B cell (primary cell): ENCODE results near the gene CPT1A. TPM values are rescaled to one million over a fixed set of nuclear protein-coding genes. Genes with fewer than 3 reads are reported as not detected.
A peak's percentile ranks its signal among the peaks of the same experiment; 100 is the strongest.

Experiments used
- ATAC-seq: fragments of 200-7000 bp; cut with Tn5 transposase; one replicate; pipeline ENCODE4 v1.10.0; 2021; ENCODE audit warnings: low read depth, mild to moderate bottlenecking, moderate number of reproducible peaks, moderate library complexity
- CTCF ChIA-PET: fragments of 350-600 bp; sonication (Branson Sonifier 250); formaldehyde crosslinking; loops from one replicate; lab custom pipeline; 2021; ENCODE audit warnings: antibody characterized with exemption, inconsistent platforms; lab: Charles Lee
- POLR2A ChIA-PET: fragments of 350-600 bp; sonication (Branson Sonifier 250); formaldehyde crosslinking; loops from one replicate; lab custom pipeline; 2021; ENCODE audit warnings: antibody characterized with exemption; lab: Charles Lee
- DNase-seq: peaks from one replicate; pipeline ENCODE4 v3.0.0; 2013
- H2AFZ ChIP-seq: 2 replicates; pipeline ENCODE4 v1.6.1; 2012; ENCODE audit warnings: mild to moderate bottlenecking, low read depth, low read length; ENCODE audit not compliant: insufficient read depth, poor library complexity, severe bottlenecking
- H3K27ac ChIP-seq, 2 donors: 1 replicate in 1 of 2; 2 replicates in 1 of 2; pipeline ENCODE4 v1.5.1; 2012 to 2013; ENCODE audit warnings: low read length in 2 of 2, mild to moderate bottlenecking in 2 of 2, moderate library complexity in 1 of 2
- H3K27me3 ChIP-seq, 4 experiments: fragments of 200-600 bp in 1 of 4; sonication (generic) in 1 of 4; replicated peaks in 1 of 4; 1 replicate in 2 of 4; 2 replicates in 2 of 4; pipeline versions ENCODE4 v1.6.1 to v1.7.0; 2013 to 2016; ENCODE audit warnings: low read length in 3 of 4, mild to moderate bottlenecking in 2 of 4, mixed read lengths in 1 of 4, moderate library complexity in 1 of 4; ENCODE audit not compliant: insufficient read depth in 4 of 4, control insufficient read depth in 3 of 4; ENCODE audit errors: control extremely low read depth in 1 of 4
- H3K36me3 ChIP-seq, 2 experiments: replicated peaks in 1 of 2; 1 replicate in 1 of 2; 2 replicates in 1 of 2; pipeline versions ENCODE4 v1.6.1 to v1.7.1; 2013; ENCODE audit warnings: low read length in 1 of 2; ENCODE audit not compliant: insufficient read depth in 2 of 2, control insufficient read depth in 1 of 2; ENCODE audit errors: control extremely low read depth in 1 of 2, extremely low read depth in 1 of 2
- H3K4me1 ChIP-seq, 2 donors: fragments of 200-600 bp in 1 of 2; sonication (generic) in 1 of 2; 1 replicate in 1 of 2; 2 replicates in 1 of 2; pipeline versions ENCODE4 v1.5.1 to v1.6.1; 2013 to 2017; ENCODE audit warnings: low read length in 2 of 2; ENCODE audit not compliant: control insufficient read depth in 2 of 2, insufficient read depth in 2 of 2
- H3K4me2 ChIP-seq: replicated peaks from 2 replicates; pipeline ENCODE3; 2012; ENCODE audit warnings: mild to moderate bottlenecking, low read depth, low read length; ENCODE audit not compliant: poor library complexity, severe bottlenecking
- H3K4me3 ChIP-seq, 5 experiments: fragments of 200-600 bp in 1 of 5; sonication (generic) in 1 of 5; 1 replicate in 3 of 5; 2 replicates in 2 of 5; pipeline versions ENCODE4 v1.5.1 to v1.7.0; 2011 to 2016; ENCODE audit warnings: low read length in 4 of 5, mild to moderate bottlenecking in 4 of 5, low read depth in 2 of 5, control low read depth in 1 of 5, moderate library complexity in 1 of 5; ENCODE audit not compliant: insufficient read depth in 1 of 5; ENCODE audit errors: control extremely low read depth in 1 of 5, extremely low read depth in 1 of 5
- H3K79me2 ChIP-seq: fragments of 200-600 bp; sonication (generic); one replicate; pipeline ENCODE4 v1.6.0; 2016; ENCODE audit warnings: low read length; ENCODE audit not compliant: control insufficient read depth, insufficient read depth
- H3K9ac ChIP-seq: fragments of 200-600 bp; sonication (generic); 2 replicates; pipeline ENCODE4 v1.6.1; 2017; ENCODE audit warnings: mild to moderate bottlenecking, low read length, moderate library complexity
- H3K9me3 ChIP-seq, 3 donors: one replicate each; pipeline versions ENCODE4 v1.6.1 to v1.7.1; 2013; ENCODE audit warnings: low read length in 2 of 3; ENCODE audit not compliant: control insufficient read depth in 2 of 3, insufficient read depth in 1 of 3; ENCODE audit errors: control extremely low read depth in 1 of 3
- H4K20me1 ChIP-seq: 2 replicates; pipeline ENCODE4 v1.6.0; 2012; ENCODE audit warnings: mild to moderate bottlenecking, low read length; ENCODE audit not compliant: insufficient read depth, control insufficient read depth, poor library complexity, severe bottlenecking
- H3K27ac Mint-ChIP-seq: one replicate; pipeline ENCODE4 v1.8.0; 2021; ENCODE audit warnings: mixed read lengths
- H3K27me3 Mint-ChIP-seq: one replicate; pipeline ENCODE4 v1.8.0; 2021; ENCODE audit warnings: mixed read lengths
- H3K4me1 Mint-ChIP-seq: one replicate; pipeline ENCODE4 v1.8.0; 2021; ENCODE audit warnings: mixed read lengths
- H3K4me3 Mint-ChIP-seq: one replicate; pipeline ENCODE4 v1.8.0; 2021; ENCODE audit warnings: mixed read lengths
- H3K9me3 Mint-ChIP-seq: one replicate; pipeline ENCODE4 v1.8.0; 2022; ENCODE audit warnings: mixed read lengths; ENCODE audit not compliant: insufficient read depth
- EZH2 ChIP-seq: IDR thresholded peaks from 2 replicates; pipeline ENCODE4 v1.6.1; 2012; ENCODE audit warnings: borderline replicate concordance, low read depth, mild to moderate bottlenecking, moderate library complexity, low read length; ENCODE audit not compliant: insufficient read depth, poor library complexity, severe bottlenecking
- WGBS: methylation state at CpG from one replicate; pipeline ENCODE4 v1.1.5; 2013; ENCODE audit warnings: missing lambda C conversion rate; ENCODE audit not compliant: insufficient coverage; 5-methylcytosine and 5-hydroxymethylcytosine counted together
- intact Hi-C: fragments of 100-400 bp; cut with micrococcal nuclease; formaldehyde crosslinking; loops from one replicate; pipeline ENCODE4 v1.10.0; 2022
- polyA plus RNA-seq: library from polyadenylated mRNA; depleted of rRNA; stranded (reverse); fragments of >200 nt; gene quantifications from 2 replicates; pipeline ENCODE4 v1.2.3, GENCODE V29; 2012
- total RNA-seq, 2 donors: library from RNA; stranded (reverse); fragments of 120-200 nt in 1 of 2; gene quantifications; 1 replicate in 1 of 2; 2 replicates in 1 of 2; pipeline versions ENCODE4 v1.2.3 to v1.2.4, GENCODE V29; 2013 to 2022
- TF ChIP-seq, protein P1 (sequence below): fragments of 200-600 bp; IDR thresholded peaks from one replicate; pipeline ENCODE4 v1.8.0; 2022; ENCODE audit warnings: antibody characterized with exemption, mild to moderate bottlenecking

The CPT1A gene
- total and polyA plus RNA-seq, 2 donors (not counting 1 experiment from before 2014, with no cell fraction given), result 15.6 to 40.8 TPM

DNA sequence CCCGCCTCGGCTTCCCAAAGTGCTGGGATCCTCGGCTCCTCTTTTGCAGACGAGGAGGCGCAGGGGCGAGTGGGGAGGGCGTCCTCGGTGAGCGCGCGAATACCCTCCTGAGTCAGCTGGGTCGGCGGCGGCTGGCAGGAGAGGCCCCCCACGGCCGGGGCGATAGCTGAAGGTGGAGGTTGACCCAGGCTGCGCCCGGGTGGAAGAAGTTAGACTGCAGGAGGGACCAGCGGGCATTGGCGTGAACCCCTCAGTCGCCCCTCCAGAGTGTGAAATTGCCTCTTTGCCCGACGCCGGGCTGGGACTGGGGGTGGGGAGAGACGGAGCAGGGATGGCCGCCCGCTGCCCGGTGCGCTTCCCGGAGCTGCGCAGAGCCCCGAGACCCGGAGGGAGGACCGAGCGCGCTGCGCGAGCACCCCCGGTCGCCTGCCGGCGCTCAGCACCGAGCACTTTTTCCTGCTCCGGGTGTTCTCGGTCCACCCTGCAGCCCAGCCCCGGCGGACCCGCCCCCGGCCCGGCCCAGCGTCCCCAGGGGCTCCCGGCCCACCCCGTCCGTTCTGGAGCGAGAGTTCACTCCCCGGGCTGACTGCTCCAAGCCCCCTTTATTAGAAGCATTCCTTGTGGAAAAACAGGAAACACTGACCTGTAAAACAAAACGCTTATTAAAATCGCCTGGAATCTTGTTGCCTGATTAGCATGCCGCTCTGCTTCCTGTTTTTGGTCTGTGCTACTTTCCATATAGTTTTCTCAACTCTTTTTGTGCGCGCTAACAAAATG is 13.7 kb upstream of the CPT1A start:
- intact Hi-C loops, result no loop called here
- peaks cover 24% of the 10 kb centered on the region for H3K27me3 Mint-ChIP-seq
- TF ChIP-seq, protein P1, sequence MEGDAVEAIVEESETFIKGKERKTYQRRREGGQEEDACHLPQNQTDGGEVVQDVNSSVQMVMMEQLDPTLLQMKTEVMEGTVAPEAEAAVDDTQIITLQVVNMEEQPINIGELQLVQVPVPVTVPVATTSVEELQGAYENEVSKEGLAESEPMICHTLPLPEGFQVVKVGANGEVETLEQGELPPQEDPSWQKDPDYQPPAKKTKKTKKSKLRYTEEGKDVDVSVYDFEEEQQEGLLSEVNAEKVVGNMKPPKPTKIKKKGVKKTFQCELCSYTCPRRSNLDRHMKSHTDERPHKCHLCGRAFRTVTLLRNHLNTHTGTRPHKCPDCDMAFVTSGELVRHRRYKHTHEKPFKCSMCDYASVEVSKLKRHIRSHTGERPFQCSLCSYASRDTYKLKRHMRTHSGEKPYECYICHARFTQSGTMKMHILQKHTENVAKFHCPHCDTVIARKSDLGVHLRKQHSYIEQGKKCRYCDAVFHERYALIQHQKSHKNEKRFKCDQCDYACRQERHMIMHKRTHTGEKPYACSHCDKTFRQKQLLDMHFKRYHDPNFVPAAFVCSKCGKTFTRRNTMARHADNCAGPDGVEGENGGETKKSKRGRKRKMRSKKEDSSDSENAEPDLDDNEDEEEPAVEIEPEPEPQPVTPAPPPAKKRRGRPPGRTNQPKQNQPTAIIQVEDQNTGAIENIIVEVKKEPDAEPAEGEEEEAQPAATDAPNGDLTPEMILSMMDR, result no peak
- no peak for TF ChIP-seq EZH2
- WGBS, result 2% methylated on average over 58 of the region's 62 CpGs
- peak overlapping the region; percentile 84 for H3K4me3 Mint-ChIP-seq
- Histone ChIP-seq H3K27ac (no peak overlapping the region), H3K79me2 (no peaks in the 10 kb centered on the region), H3K27me3 (peaks cover 0 to 25% (median 15%) of the 10 kb centered on the region in 4 experiments), H4K20me1 (no peaks in the 10 kb centered on the region), H3K9me3 (peaks cover 0 to 4% (median 0%) of the 10 kb centered on the region in 3 donors), H3K9ac (peak overlapping the region; percentile 63), H3K4me3 (peak overlapping the region; percentile 42 to 70 (median 55)), H2AFZ (peak overlapping the region; percentile 76), H3K4me2 (peak overlapping the region; percentile 82), H3K36me3 (no peaks in the 10 kb centered on the region), H3K4me1 (peaks cover 13% of the 10 kb centered on the region in 2 donors)
- peak; percentile 56 for DNase-seq
- peaks cover 9% of the 10 kb centered on the region for H3K4me1 Mint-ChIP-seq
- no peaks in the 10 kb centered on the region for H3K9me3 Mint-ChIP-seq
- H3K27ac Mint-ChIP-seq, result no peak overlapping the region
- peak; percentile 36 for ATAC-seq
- ChIA-PET POLR2A (interaction anchor here (0.6 kb wide), 1 partner anchor 12 kb away, joined by 6 read pairs; no protein-coding TSS in a partner anchor), CTCF (interaction anchor here (0.6 to 1.3 kb wide), 3 partner anchors 11 to 70 kb away, joined by 4 to 7 read pairs (median 5); no protein-coding TSS in a partner anchor)
